NCI-H187 treated with DMSO at 0.1 percent for 48 hours (cell line): ENCODE measurements around the gene ZBTB8A.
"Not testable (repeated sequence)": the region's sequence is repeated elsewhere in the genome, so short reads cannot be mapped to it uniquely, and the experiment has no call there.

Experiments
- DNase-seq: peaks from one replicate; lab custom pipeline; 2025; lab: John Stamatoyannopoulos, UW

The ZBTB8A gene

DNA sequence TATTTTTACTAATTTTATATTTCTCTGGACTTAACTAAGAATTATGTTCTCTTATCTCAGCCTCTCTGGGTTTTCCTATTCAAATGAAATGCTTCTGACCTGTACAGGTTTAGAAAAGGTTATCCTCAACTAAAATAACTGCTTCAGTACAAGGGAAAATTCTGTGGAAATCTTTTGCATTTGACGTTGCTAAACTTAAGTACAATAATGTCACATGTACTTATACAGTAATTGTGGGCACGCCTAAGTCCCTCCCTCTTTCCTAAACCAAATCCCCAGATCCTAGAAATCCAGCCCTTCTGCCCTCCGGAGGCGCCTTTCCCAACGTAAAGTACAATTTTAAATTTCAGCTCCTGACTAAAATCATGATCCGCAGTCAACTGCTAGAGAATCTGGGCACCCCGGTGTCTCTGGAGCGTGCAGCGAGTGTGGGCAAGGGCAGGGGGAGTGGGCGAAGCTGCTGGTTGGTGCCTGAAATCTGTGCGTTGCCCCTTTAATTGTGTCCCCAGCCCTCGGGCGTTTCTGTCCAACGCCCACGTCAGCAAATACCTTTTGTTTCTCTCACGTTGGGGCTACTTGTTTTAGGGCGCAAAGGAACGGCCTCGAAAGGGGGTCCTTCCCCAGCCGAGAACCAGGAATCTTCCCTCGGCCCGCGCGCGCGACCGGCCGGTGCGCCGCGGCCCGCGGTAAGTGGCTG is at the start of gene ZBTB8A:
Gene ZBTB8A (plus strand): TSS at position 541 of the 697 bp plus-strand sequence. CDS start 53,505 bp downstream, outside the sequence.
- DNase-seq = no peak

DNA sequence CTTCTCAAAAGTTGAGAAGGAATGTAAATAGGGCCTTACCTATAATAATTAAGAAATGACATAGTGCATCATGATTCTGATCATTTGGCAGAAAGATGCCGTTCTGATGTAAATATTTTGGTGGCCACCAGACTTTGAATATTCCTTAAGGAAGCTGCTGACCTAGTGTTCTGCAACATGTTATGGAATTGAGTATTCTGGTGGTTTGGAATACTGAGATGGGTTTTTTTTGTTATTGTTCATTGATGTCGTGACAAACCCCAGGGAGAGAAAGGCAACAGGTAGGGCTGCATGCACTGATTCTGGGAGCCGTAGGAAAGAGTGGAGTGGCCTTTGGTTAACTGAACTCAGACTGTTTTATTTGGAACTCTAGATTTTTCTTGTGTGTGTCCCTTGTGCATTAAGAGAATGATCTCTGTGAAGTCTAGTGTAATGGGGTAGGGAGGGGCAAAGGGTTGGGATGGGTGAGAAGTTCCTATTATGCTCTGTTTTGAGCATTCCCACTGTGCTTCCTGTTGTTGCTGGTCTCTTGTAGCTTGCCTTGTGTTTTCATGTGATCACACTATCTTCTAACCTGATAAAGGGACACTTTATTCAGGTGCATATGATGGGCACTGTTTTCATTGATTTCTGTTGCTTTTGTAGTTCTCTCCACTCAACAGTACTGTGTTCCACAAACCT is 49.3 kb upstream of the ZBTB8A start:
- DNase-seq = no peak

DNA sequence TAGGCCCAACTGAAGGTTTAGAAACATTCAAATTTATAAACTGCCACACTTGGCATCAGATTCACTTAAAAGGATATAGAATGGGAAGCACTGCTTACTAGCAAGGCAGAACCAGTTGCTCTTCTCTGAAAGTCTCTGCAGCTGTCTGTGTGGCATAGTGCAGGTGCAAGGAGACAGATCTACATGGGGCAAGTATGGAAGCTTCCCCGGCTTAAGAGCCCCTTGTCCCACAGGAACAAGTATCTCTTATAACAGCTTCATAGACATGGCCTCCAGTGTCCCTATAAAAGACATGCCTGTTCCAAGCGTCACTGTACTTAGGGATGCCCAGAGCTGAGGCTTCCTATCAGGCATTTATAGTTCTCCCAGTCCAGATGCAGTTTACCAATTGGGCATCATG is 47.8 kb upstream of the ZBTB8A start:
- no peak for DNase-seq

DNA sequence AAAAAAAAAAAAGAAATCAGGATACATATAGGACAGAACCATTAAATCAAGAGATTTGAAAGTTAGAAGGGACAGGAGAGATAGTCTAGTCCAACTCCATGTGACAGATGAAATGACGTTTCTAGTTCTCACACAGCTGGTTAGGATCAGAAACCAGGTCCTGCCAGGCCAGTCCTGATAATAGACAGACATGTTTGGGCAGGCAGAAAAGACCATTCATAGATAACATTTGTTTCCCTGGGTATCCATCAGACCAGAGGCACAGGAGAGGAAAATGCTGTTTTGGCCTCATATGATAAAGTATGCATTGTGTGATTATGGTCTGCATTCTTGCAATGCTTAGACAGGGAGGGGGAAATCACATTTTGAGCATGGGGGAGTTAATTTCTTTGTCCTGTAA is 45.0 kb upstream of the ZBTB8A start:
- no peak for DNase-seq

DNA sequence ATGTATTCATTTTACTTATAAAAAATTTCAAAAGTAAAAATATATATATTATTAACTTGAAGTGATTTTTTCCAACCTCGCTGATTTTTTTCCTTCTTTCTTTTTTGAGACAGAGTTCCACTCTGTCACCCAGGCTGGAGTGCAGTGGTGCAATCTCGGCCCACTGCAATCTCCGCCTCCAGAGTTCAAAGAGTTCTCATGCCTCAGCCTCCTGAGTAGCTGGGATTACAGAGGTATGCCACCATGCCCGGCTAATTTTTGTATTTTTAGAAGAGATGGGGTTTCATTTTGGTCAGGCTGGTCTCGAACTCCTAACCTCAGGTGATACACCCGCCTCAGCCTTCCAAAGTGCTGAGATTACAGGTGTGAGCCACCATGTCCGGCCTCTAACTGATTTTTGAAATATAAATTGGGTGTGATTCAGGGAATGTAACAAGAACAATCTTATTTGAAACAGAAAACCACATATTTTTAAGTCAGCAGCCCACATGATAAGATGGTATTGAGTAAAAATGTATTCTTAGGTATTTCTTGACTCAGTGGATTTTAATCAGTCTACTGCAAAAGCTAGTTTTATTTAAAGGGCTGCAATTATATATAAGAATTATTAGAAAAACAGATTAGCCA is 44.4 kb upstream of the ZBTB8A start:
- DNase-seq = no peak

DNA sequence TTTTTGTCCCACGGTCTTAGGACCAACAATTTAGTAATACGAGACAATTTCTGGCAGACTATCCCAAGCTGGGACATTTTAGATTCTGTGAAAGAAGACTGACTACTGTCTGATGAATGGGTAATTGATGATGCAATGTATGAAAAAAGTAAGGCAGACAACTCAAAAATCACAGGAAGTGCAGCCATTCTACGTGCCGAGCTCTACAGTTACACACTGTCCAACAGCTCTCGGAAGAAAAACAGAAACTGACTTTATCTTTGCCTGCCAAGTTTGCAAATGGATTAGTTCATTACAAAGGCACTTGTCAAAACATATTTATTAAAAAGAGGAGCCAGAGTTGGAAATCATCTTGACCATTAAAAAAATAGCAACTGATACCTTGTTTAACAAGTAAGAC is 43.1 kb upstream of the ZBTB8A start:
- no peak for DNase-seq

DNA sequence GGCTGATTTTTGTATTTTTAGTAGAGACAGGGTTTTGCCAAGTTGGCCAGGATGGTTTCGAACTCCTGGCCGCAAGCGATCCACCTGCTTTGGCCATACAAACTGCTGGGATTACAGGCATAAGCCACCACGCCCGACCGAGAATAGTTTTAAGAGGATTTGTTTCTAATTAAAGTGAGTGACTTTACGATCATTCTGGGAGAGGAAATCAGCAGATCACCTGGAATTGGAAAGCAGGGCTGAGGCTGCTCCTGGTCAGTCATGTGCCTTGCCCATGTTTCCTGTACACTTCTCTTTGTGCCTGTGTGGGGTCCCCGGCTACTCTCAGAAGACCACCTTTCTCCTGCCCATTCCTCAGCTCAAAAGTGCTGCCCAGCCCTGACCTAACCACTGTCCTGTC is 40.5 kb upstream of the ZBTB8A start:
- DNase-seq = no peak

DNA sequence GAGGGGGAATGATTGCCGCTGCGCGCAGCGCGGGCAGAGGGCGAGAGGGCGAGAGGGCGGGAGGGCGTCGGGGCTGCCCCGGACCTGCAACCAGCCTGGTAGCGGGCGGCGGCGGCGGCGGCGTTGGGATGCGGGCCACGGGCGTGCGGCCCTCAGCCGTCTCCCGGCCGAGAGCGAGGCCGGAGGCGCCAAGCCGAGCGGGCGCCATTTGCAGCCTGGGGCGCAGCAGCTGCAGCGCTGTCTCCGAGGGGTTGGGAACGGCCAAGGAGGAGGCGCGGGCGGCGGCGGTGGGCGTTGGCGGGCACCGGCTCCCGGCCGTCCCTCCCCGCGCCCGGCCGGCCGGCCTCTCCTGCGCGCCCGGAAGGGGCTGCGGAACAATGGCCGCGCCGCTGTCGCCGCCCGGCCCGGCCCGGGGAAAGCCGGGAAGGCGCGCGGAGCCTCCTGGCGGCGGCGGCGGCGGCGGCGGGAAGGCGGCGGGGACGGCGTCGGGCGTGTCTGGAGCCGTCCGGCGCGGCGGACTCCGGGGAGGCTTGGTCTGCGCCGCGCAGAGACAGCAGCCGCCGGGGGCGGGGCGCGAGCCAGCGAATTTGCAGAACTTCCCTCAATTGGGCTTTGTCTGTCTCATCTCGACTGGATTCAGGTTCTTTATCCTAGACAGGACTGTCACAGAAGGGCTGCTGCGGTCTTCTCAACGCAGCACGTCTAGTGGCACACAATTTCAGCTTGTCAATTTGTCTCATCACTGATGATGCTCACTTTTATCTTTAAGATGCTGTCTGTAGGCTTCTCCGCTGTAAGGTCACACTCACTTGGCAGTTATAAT is 38.6 kb upstream of the ZBTB8A start:
- peak; percentile 11 for DNase-seq

DNA sequence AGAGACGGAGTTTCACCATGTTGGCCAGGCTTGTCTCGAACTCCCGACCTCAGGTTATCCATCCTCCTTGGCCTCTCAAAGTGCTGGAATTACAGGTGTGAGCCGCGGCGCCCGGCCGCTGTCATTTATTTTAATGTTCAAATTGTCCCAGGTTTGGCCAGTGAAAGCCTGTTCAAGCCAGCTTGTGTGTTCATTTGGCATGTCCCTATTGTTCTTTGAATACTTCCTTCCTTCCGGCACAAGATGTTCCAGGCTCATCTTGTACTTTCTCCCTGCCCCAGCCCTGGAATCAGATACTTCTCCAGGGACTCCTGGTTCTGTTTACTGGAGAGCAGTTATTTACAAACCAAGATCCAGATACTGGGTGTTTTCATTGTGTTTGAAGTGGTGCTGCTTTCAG is 37.4 kb upstream of the ZBTB8A start:
- no peak for DNase-seq

DNA sequence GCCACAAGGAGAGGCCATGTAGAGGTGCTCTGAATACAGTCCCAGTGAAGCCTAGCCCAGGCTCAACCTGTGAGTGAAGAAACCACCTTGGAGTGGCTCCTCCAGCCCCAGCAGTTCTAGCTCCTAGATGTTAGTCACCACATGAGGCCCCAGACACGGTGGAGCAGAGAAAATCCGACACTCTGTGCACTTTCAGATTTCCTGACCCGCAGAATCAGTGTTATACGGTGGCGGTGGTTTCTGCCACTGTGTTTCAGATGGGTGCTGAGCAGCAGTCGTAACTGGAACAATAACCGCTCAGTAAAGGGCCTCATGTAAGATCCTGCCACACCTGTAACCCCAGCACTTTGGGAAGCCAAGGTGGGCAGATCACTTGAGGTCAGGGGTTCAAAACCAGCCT is 36.1 kb upstream of the ZBTB8A start:
- no peak for DNase-seq

DNA sequence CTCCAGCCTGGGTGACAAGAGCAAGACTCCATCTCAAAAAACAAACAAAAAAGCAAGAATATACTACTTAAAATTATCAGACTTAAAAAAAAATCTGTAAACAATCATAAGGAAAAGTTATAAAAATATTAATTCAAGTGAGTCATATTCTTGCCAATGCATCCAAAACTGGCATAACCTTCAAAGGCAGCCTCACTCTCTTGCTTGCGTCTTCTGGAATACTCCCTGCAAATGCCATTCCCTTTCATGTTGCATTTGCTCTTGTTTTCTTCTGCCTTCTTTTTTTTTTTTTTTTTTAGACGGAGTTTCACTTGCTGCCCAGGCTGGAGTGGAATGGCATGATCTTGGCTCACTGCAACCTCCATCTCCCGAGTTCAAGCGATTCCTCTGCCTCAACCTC is 32.2 kb upstream of the ZBTB8A start:
- DNase-seq = no peak

DNA sequence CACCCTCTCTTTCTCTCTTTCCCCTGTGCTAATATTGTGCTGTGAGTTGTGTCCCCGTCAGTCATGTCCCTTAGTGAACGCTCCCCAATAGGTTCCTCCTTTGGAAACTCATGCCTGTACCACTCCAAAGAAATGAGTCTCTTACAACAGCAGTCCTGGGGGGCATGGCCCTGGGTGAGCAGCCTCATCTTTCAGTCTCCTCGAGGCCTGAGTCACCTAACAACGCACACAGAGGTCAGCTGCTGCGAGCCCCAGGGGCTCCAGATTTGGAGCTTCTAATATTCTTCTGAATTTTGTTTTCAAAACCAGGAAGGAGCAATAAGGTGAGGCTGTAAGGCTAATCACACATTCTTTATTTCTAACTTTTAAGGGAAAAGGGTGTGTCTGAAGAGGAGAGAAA is 30.5 kb upstream of the ZBTB8A start:
- DNase-seq = no peak

DNA sequence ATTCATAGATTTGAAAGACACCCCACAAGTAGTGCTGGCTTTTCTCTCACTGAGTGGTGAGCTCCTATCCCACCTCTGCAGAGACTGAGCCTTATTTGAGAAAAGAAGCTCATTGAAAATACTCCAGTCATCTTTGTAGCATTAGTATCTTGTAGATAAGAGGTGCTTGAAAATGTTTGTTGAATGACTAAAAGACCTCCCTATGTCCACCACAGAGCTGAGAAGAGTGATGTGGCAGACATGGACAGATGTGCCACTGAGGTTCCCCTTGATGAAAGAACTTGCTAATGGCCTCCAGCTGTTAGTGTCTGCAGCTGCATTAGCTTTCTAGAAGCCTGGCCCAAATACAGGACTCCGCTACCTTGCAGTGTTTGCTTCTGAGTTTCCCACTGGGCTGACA is 29.3 kb upstream of the ZBTB8A start:
- no peak for DNase-seq

DNA sequence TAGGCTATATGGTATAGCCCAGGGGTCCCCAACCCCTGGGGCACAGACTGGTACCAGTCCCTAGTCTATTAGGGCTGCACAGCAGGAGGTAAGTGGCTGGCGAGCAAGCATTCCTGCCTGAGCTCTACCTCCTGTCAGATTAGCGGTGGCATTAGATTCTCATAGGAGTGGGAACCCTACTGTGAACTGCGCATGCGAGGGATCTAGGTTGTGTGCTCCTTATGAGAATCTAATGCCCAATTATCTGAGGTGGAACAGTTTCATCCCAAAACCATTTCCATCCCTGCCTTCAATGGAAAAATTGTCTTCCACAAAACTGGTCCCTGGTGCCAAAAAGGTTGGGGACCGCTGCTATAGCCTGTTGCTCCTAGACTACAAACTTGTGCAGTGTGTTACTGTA is 22.8 kb upstream of the ZBTB8A start:
- DNase-seq = no peak

DNA sequence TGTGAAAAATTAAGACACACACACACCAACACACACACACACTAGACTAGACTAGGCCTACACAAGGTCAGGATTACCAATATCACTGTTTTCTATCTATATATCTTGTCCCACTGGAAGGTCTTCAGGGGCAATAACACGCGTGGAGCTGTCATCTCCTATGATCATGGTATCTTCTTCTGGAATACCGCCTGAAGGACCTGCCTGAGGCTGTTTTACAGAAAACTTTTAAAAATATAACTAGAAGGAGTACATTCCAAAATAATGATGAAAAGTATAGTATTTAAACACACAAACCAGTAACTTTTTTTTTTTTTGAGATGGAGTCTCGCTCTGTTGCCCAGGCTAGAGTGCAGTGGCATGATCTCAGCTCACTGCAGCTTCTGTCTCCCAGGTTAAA is 20.3 kb upstream of the ZBTB8A start:
- DNase-seq = no peak

DNA sequence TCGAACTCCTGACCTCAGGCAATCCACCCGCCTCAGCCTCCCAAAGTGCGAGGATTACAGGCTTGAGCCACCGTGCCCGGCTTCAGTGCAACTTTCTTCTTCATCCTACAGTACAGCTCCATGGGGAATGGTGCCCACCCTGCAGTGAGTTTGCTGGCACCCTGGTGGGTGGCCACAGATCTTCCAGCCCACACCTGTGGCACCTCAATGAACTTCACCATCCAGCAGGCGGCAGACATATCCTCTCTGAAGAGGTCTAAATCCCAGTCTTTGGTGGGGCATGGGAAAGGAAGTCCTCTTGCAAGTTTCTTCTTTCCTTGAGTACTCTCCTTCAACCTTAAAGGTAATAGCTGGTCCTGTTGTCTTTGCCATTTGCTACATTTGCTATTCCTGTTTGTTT is 18.1 kb upstream of the ZBTB8A start:
- DNase-seq = no peak

DNA sequence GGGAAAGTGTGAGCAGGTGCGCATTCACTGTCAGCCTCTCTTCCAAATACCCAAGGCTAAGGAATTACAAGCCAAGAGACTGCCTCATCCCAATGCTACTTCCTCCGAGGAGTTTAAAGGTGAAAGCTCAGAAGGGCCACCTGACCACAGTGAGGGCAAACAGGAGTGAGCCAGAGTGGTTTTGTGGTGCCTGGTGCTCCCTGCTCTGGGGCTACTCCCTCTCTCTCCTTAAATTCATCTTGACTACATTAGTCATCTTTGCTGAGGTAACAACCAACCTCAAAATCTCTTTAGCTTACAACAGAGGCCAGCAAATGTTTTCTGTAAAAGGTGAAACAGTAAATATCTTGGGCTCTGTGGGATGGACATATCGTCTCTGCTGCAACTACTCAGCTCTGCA is 14.2 kb upstream of the ZBTB8A start:
- DNase-seq = no peak

DNA sequence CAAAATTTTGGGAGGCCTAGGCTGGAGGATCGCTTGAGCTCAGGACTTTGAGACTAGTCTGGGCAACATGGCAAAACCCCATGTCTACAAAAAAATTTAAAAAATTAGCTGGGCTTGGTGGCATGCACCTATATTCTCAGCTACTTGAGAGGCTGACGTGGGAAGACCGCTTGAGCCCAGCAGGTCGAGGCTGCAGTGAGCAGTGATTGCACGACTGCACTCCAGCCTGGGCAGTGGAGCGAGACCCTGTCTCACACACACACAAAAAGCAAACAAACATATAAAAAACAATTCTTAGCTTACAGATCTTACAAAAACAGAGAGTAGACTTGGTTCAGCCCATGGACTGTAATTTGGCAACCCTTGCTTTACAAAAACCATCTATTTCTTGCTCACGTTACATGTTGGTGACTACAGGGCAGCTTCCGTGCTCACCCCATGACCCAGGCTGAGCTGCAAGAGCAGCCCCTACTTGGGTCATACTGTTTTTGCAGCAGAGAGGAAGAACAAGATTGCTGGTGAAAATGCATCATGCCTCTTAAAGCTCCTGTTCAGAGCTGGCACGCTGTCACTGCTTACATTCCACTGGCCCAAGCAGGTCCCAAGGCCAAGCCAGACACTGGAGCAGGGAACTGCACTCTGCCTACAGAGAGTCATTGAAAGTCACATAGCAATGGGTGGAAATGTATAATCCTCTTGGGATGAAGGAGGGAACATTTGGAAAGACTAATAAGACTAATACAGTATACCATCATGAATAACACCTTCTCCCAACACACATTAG is 13.4 kb upstream of the ZBTB8A start:
- DNase-seq = no peak

DNA sequence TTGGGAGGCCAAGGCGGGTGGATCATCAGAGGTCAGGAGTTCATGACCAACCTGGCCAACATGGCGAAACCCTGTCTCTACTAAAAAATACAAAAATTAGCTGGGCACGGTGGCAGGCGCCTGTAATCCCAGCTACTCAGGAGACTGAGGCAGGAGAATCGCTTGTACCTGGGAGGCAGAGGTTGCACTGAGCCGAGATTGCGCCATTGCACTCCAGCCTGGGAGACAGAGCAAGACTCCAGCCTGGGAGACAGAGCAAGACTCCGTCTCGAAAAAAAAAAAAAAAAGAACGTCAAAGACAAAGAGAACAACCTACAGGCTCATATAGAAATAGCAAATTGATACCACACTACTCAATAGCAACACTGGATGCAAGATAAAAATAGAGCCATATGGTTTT is 10.7 kb upstream of the ZBTB8A start:
- not testable (repeated sequence) for DNase-seq

DNA sequence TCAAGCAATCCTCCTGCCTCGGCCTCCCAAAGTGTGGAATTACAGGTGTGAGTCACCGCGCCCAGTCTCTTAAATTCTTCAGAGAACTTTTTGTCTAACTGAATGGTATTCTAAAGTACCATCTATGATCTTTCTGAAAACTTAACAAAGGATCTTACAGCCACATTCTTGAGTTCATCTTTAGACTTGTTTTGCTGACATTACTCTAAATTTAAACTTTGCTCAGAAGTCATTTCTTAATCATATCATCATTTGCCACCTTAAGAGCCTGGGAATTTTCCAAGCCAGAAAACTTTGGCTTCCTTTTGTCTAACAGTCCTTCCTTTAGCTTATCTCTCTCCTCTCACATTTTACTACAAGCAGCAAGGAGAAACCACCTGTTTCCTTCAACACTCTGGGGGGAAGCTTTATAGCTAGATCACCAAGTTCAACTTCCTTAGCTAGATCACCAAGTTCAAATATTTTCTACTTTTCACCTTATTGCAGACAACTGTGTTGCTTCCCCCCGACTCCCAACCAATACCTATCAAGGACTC is 5.4 kb upstream of the ZBTB8A start:
- DNase-seq = no peak

DNA sequence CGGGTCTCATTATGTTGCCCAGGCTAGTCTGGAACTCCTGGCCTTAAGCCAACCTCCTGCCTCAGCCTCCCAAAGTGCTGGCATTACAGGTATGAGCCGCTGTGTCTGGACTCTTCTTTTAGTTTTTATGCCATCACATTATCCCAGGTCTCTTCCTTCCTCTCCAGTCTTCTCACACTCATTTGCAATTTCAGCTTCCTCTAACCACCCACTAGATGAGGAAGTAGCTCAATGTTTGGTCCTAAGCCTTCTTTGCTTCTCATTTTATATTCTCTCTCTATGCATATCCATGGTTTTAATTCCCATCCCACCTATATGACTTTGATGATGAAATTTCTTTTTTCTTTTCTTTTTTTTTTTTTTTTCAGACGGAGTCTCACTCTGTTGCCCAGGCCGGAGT is 3.1 kb upstream of the ZBTB8A start:
- no peak for DNase-seq

DNA sequence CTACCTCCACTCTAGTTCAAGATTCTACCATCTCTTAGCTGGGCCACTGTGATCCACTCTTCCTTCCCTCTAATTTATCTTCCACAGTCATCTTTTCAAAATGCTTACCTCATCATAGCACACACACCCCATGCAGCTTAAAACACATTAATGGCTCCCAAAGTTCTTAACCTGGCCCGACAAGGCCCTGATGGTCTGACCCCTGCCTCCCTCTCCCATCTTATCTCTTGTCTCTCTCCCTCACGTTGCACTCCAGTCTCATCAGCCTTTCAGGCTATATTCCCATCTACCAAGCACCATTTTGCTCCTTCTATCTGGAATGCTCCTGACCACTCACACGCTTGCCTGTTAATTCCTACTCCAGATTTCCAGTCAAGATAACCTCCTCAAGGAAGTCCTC is 2.5 kb upstream of the ZBTB8A start:
- DNase-seq = no peak
